ENCODE results near the gene SLC26A8. TPM values are rescaled to one million over a fixed set of nuclear protein-coding genes. Genes with fewer than 3 reads are reported as not detected.

SLC26A8 gene
- total and polyA plus RNA-seq, 4 donors = 0.20 to 1.1 (median 0.48) TPM

DNA sequence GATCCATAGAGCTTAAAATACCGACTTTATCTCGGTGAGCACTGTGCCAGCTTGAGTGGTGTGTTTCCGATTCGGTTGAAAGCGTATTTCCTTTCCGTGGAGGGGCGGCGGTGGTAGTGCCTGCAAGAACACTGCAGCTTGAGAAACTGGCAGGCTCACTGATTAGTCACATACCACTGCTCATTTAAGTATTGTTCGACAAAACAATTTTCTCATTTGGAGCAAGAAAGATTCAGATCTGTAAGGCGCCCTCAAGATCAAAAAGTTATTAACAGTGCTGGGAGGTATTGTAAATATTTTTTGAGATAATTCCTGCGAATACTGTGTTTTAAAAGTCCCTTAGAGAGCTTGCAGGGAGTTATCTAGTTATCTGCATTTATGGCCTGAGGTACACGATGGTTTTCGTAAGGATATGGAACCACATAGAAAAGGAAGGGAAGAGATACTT lies 4.5 kb upstream of the SLC26A8 start:
- peak overlapping the region; percentile 85 to 93 for H3K9ac ChIP-seq (ENCODE audit: insufficient read depth in 1 of 2, low read length in 2 of 2)
- TF ChIP-seq CTCF (IDR thresholded peaks at IDR 0.05; ENCODE audit: control extremely low read depth, extremely low read depth) = no peak
- no peaks in the 10 kb centered on the region for H3K9me3 ChIP-seq (ENCODE audit: control insufficient read depth in 4 of 4, insufficient read depth in 3 of 4, low read length in 3 of 4)
- ATAC-seq (ENCODE audit: insufficient read depth, low FRiP score) (peak; percentile 53), DNase-seq (peak; percentile 56 to 79 (median 78))
- peak overlapping the region; percentile 85 to 91 for H3K27ac ChIP-seq (ENCODE audit: low read depth in 1 of 2, low read length in 1 of 2)
- WGBS, 2 donors = 1% methylated on average over 13 of the region's 13 CpGs
- H3K4me3 ChIP-seq = peak overlapping the region; percentile 49
- H3K27me3 ChIP-seq (ENCODE audit: control insufficient read depth in 3 of 3, insufficient read depth in 3 of 3, low read length in 2 of 3) = peaks cover 0 to 4% (median 0%) of the 10 kb centered on the region in 3 donors
- peaks cover 0 to 8% (median under 1%) of the 10 kb centered on the region in 4 donors for H3K36me3 ChIP-seq (ENCODE audit: control insufficient read depth in 4 of 4, insufficient read depth in 4 of 4, low read length in 4 of 4)
- H3K4me1 ChIP-seq (ENCODE audit: control insufficient read depth in 5 of 5, insufficient read depth in 5 of 5, low read length in 5 of 5) = peaks cover under 1 to 51% (median 6%) of the 10 kb centered on the region in 5 donors

GRCh38 chr6:36028088-36028876 lies 3.8 kb upstream of the SLC26A8 start:
- DNase-seq (peak; percentile 33 to 50 (median 48)), ATAC-seq (ENCODE audit: insufficient read depth, low FRiP score) (peak; percentile 21)
- Histone ChIP-seq H3K27me3 (ENCODE audit: control insufficient read depth in 3 of 3, insufficient read depth in 3 of 3, low read length in 2 of 3) (peaks cover 0 to 5% (median 0%) of the 10 kb centered on the region in 3 donors), H3K27ac (ENCODE audit: low read depth in 1 of 2, low read length in 1 of 2) (peak overlapping the region; percentile 90 to 91), H3K9me3 (ENCODE audit: control insufficient read depth in 4 of 4, insufficient read depth in 3 of 4, low read length in 3 of 4) (no peaks in the 10 kb centered on the region), H3K4me3 (peak overlapping the region; percentile 99), H3K9ac (ENCODE audit: insufficient read depth in 1 of 2, low read length in 2 of 2) (peak overlapping the region; percentile 85 to 93), H3K36me3 (ENCODE audit: control insufficient read depth in 4 of 4, insufficient read depth in 4 of 4, low read length in 4 of 4) (peaks cover 0 to 8% (median 0%) of the 10 kb centered on the region in 4 donors), H3K4me1 (ENCODE audit: control insufficient read depth in 5 of 5, insufficient read depth in 5 of 5, low read length in 5 of 5) (peaks cover 0 to 46% (median 7%) of the 10 kb centered on the region in 5 donors)
- WGBS, 2 donors = 0% methylated on average over 42 to 44 of the region's 44 CpGs
- no peak for TF ChIP-seq CTCF (IDR thresholded peaks at IDR 0.05; ENCODE audit: control extremely low read depth, extremely low read depth)

DNA sequence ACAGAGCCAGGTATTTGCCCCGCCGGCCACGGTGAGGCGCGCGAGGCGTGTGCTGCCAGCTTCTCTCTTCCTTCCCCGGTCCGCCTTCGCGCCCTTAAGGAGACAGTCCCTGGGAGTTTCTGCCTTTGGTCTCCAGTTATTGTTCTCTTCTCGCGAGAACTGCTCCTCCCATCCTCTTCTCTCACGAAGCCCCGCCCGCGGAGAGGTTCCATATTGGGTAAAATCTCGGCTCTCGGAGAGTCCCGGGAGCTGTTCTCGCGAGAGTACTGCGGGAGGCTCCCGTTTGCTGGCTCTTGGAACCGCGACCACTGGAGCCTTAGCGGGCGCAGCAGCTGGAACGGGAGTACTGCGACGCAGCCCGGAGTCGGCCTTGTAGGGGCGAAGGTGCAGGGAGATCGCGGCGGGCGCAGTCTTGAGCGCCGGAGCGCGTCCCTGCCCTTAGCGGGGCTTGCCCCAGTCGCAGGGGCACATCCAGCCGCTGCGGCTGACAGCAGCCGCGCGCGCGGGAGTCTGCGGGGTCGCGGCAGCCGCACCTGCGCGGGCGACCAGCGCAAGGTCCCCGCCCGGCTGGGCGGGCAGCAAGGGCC lies 3.2 kb upstream of the SLC26A8 start, which contains the start of gene MAPK14:
Gene MAPK14 (plus strand): TSS at position 308 of the 587 bp plus-strand sequence. CDS start 350 bp downstream, outside the sequence.
- Histone ChIP-seq H3K4me3 (peak within 1 kb of the TSS; percentile 99), H3K27me3 (ENCODE audit: control insufficient read depth in 3 of 3, insufficient read depth in 3 of 3, low read length in 2 of 3) (peaks cover 0 to 5% (median 0%) of the 10 kb centered on the region in 3 donors), H3K9me3 (ENCODE audit: control insufficient read depth in 4 of 4, insufficient read depth in 3 of 4, low read length in 3 of 4) (no peaks in the 10 kb centered on the region), H3K27ac (ENCODE audit: low read depth in 1 of 2, low read length in 1 of 2) (peak within 1 kb of the TSS; percentile 90 to 91), H3K4me1 (ENCODE audit: control insufficient read depth in 5 of 5, insufficient read depth in 5 of 5, low read length in 5 of 5) (peaks cover 0 to 39% (median 7%) of the 10 kb centered on the region in 5 donors), H3K9ac (ENCODE audit: insufficient read depth in 1 of 2, low read length in 2 of 2) (peak within 1 kb of the TSS; percentile 85 to 93), H3K36me3 (ENCODE audit: control insufficient read depth in 4 of 4, insufficient read depth in 4 of 4, low read length in 4 of 4) (peaks cover 0 to 8% (median 0%) of the 10 kb centered on the region in 4 donors)
- TF ChIP-seq CTCF (IDR thresholded peaks at IDR 0.05; ENCODE audit: control extremely low read depth, extremely low read depth) = peak; percentile 98
- 0% methylated on average over 62 of the region's 62 CpGs for WGBS, 2 donors
- peak; percentile 99 to 100 (median 100) for DNase-seq
- peak; percentile 92 for ATAC-seq (ENCODE audit: insufficient read depth, low FRiP score)

Measured in lung (tissue), 12 donors.